Hypothalamus (tissue), 51 donors: ENCODE measurements around the gene TBX4.

Experiments used
- DNase-seq, 51 donors: peaks; one replicate each; lab custom pipeline; 2025; lab: John Stamatoyannopoulos, UW

Gene TBX4

GRCh38 chr17:61453566-61454380 is 1.6 kb downstream of the TBX4 start:
- DNase-seq: no peak

GRCh38 chr17:61454381-61455323 is 2.4 kb downstream of the TBX4 start:
- no peak for DNase-seq

- no peak for DNase-seq
These were observed 3.3 kb downstream of the TBX4 start for GRCh38 chr17:61455324-61456060.

DNA sequence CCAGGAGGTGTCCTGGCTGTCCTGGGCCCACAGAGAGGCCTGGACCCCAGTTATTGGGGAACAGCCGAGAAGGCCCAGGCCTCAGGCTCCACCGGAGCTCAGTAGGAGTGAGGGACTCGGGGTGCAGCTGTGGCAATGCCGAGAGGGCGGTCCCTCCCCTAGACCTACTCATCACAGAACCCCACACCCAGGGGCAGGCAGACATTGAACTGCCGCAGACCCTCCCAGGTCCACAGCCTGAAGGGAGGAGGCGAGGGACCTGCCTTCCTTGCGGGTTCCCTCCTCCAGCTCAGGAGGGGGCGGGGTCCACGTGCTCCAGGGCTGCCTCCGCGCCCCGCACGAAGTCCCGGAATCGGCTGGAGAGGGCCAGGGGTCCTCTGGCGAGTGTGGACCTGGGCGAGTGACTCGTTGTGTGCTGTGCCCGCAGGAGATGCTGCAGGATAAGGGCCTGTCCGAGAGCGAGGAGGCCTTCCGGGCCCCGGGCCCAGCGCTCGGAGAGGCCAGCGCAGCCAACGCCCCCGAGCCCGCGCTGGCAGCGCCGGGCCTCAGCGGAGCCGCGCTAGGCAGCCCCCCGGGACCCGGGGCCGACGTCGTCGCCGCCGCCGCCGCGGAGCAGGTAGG is 3.9 kb downstream of the TBX4 start:
- DNase-seq: no peak

DNA sequence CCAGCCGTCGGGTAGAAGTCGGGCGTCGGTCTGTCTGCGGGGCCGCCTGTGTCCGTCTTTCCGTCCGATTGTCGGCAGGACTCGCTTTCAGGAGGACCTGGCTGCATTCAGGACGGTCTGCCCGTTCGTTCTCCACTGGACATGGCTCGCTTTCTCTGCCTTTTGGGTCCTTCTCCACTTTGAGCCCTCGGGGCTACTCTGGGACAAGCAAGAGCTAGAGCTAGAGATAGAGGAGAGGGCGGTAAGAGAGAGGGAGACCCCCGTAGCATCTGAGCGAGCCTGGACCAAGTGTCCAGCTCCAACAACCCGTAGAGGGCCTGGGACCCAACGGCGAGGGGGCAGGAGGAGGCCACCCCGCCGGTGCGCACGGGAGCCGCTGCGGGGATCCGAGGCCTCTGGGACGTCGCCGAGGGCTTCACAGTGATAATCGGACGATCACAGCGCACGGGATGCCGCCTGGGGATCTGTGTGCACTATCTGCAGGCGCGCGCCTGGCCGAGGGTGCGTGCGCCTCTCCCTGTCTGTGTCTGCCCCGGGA is 4.5 kb downstream of the TBX4 start:
- DNase-seq: no peak

- no peak for DNase-seq
These were observed 5.2 kb downstream of the TBX4 start for GRCh38 chr17:61457226-61457983.

DNA sequence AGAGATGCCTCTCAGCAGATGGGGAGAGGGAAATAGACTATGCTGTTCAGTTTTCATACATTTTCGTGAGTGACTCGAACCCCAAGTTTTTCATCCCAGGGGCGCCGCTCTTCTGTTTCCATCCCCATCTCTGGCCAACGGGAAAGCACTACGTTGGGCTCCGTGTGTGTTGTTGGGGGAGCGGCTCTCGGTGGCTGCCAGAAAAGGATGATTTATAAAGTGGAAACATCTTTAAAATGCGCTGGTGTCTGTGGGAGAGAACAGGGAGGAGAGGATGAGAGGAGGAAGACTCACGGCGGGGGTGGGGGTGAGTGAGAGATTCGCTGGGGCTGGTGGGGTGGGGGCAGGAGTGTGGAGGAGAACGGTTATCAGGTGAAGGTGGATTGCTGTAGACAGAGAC is 5.8 kb downstream of the TBX4 start:
- no peak for DNase-seq

GRCh38 chr17:61458421-61459141 is 6.4 kb downstream of the TBX4 start:
- DNase-seq: no peak

- no peak for DNase-seq
These were observed 7.1 kb downstream of the TBX4 start for GRCh38 chr17:61459142-61459809.

GRCh38 chr17:61459939-61460718 is 7.9 kb downstream of the TBX4 start:
- DNase-seq: no peak

DNA sequence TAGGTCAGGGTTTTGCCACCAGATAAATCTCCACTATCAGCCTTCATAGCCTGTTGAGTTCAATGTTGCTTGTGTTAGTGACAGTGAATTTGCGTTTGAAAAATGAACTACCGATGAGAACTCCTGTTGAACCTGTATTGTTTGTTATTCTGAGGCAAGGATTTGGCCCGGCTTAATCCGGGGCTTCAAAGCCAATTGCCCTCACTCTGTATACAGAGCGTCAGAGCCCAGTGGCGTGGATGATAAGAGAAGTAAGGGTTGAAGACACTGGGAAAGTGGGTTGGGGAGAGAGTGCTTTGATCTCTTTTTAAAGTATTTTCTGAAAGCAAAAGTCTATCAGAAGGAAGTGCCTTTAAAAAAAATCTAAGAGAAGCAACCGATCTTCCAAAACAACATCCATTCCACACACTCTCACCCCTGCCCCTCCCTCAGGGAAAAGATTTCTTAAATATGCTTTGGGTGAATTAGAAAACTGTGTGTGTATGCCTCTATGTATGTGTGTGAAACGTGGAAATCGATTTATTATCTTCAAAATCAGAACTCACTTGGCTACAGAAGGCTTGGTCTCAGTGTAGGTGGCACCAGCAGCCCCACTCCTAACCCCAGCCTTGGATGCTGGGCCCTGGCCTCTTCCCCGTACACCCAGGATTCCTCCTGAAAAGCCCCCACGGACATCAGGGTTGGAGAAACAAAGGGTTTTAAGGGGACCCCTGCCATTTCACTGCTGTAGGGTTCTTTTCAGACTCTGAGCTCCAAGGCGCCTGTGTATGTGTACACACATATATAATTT is 8.8 kb downstream of the TBX4 start:
- no peak for DNase-seq

DNA sequence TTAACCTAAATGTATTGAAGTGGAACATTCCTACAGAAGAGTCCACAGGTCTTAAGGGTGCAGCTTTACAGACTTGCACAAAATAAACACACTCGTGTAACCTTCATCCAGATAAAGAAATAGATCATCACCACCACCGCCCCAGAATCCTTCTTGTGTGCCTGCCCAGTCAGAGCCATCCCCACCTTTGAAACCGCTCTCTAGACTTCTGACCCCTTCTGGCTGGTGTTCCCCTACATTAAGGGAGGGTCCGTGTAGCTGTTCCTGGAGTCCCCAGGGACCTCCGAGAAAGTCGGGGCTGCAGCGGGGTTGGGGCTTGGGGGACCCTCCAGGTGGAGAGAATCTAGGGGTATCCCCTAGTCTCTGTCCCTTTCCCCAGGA is 9.4 kb downstream of the TBX4 start:
- no peak for DNase-seq

- no peak for DNase-seq
These were observed 9.9 kb downstream of the TBX4 start for GRCh38 chr17:61461967-61462718.

DNA sequence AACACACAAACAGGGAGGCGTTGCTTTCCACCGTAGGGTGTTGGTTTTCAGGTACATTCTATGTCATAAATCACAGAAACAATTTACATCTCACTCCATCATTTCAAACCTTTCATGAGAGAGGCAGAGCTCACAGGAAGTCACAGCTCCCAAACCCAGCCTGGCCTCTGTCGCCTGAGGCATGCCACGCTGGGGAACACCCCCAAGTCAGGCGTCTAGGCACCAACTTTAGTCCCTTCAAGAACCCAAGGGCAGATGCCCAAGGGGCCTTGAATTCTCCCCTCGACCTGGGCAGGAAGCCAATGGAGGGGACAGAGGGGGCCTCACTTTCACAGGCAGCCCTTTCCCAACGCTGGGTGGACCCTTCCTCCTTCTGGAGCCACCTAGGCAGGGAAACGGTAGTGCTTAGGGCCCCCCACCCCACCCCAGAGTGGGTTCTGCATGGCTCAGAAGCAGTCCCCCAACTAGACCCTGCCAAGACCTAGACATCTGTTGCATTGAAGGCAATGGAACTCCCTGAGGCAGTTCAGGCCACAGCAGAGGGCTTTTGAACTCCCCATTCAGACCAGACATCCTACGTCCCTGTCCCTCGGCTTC is 10.6 kb downstream of the TBX4 start:
- DNase-seq: no peak

- DNase-seq: no peak
These were observed 11.3 kb downstream of the TBX4 start for GRCh38 chr17:61463316-61464129.
